PC-3 (cell line): ENCODE measurements around the gene SKAP1. TPM values are rescaled to one million over a fixed set of nuclear protein-coding genes. Genes with fewer than 3 reads are reported as not detected.

ENCODE experiments used
- ATAC-seq: fragments of 200-7000 bp; cut with Tn5 transposase; 2 replicates; pipeline ENCODE4 v1.9.1; 2020; ENCODE audit warnings: mild to moderate bottlenecking, moderate library complexity
- BruUV-seq: library from RNA; stranded (reverse); fragments of 400-500 nt; replicated peaks from 2 replicates; lab custom pipeline; 2021; lab: Mats Ljungman, UMichigan
- CTCF ChIA-PET: fragments of 300-600 bp; sonication (Branson Sonifier 250); formaldehyde crosslinking; loops from one replicate; lab custom pipeline; 2022; ENCODE audit warnings: antibody characterized with exemption; lab: Charles Lee
- POLR2A ChIA-PET: fragments of 300-600 bp; sonication (Branson Sonifier 250); formaldehyde crosslinking; loops from one replicate; lab custom pipeline; 2022; ENCODE audit warnings: antibody characterized with exemption; ENCODE audit not compliant: unreplicated experiment; lab: Charles Lee
- DNase-seq: peaks from one replicate; pipeline ENCODE4 v3.0.0-alpha.2; 2015
- H2AFZ ChIP-seq: fragments of 300-600 bp; sonication (generic); 2 replicates; pipeline ENCODE4 v1.6.0; 2016; ENCODE audit warnings: antibody characterized with exemption, low read length
- H3F3A ChIP-seq: fragments of 300-600 bp; sonication (generic); one replicate; pipeline ENCODE4 v1.6.0; 2017; ENCODE audit warnings: antibody characterized with exemption, low read length, control low read depth, mild to moderate bottlenecking; ENCODE audit not compliant: unreplicated experiment
- H3K27ac ChIP-seq: fragments of 300-600 bp; sonication (generic); 2 replicates; pipeline ENCODE4 v1.5.1; 2016; ENCODE audit warnings: mild to moderate bottlenecking, low read length
- H3K27me3 ChIP-seq: fragments of 300-600 bp; sonication (generic); 2 replicates; pipeline ENCODE4 v1.6.1; 2016; ENCODE audit warnings: low read length, mixed read lengths
- H3K36me3 ChIP-seq: fragments of 300-600 bp; sonication (generic); 2 replicates; pipeline ENCODE4 v1.6.1; 2016; ENCODE audit warnings: low read depth, mixed run types, low read length, mixed read lengths
- H3K4me1 ChIP-seq: fragments of 300-600 bp; sonication (generic); 2 replicates; pipeline ENCODE4 v1.5.1; 2016; ENCODE audit warnings: low read length; ENCODE audit not compliant: insufficient read depth
- H3K4me2 ChIP-seq: fragments of 300-600 bp; sonication (generic); 2 replicates; pipeline ENCODE4 v1.6.0; 2016; ENCODE audit warnings: low read length
- H3K4me3 ChIP-seq: fragments of 300-600 bp; sonication (generic); 2 replicates; pipeline ENCODE4 v1.5.1; 2016; ENCODE audit warnings: mild to moderate bottlenecking, low read length, mixed read lengths
- H3K79me2 ChIP-seq: fragments of 300-600 bp; sonication (generic); 2 replicates; pipeline ENCODE4 v1.6.1; 2017; ENCODE audit warnings: low read length, mixed read lengths
- H3K9ac ChIP-seq: fragments of 300-600 bp; sonication (generic); 2 replicates; pipeline ENCODE4 v1.6.0; 2016; ENCODE audit warnings: mild to moderate bottlenecking, low read length
- H3K9me2 ChIP-seq: fragments of 300-600 bp; sonication (generic); replicated peaks from 2 replicates; pipeline ENCODE4 v1.6.1; 2016; ENCODE audit warnings: mixed run types, low read length, mixed read lengths
- H3K9me3 ChIP-seq: fragments of 300-600 bp; sonication (generic); 2 replicates; pipeline ENCODE4 v1.6.1; 2016; ENCODE audit warnings: low read length, mixed read lengths
- H4K20me1 ChIP-seq: fragments of 300-600 bp; sonication (generic); 2 replicates; pipeline ENCODE4 v1.6.1; 2016; ENCODE audit warnings: low read length, mixed read lengths
- CTCF ChIP-seq: fragments of 300-600 bp; sonication (generic); conservative IDR thresholded peaks from 2 replicates; pipeline ENCODE4 v1.5.1; 2017; ENCODE audit warnings: antibody characterized with exemption, low read depth, mild to moderate bottlenecking, low read length
- EZH2 ChIP-seq: fragments of 300-600 bp; sonication (generic); IDR thresholded peaks from one replicate; pipeline ENCODE4 v1.6.1; 2017; ENCODE audit warnings: antibody characterized with exemption, mild to moderate bottlenecking, low read length; ENCODE audit not compliant: unreplicated experiment
- EZH2phosphoT487 ChIP-seq: fragments of 300-600 bp; sonication (generic); IDR thresholded peaks from 2 replicates; pipeline ENCODE4 v1.6.1; 2018; ENCODE audit warnings: mild to moderate bottlenecking, antibody characterized with exemption, low read length, borderline replicate concordance
- intact Hi-C: fragments of 100-400 bp; cut with micrococcal nuclease; formaldehyde crosslinking; loops from 2 replicates; pipeline ENCODE4 v1.9.0; 2023
- total RNA-seq: library from RNA; depleted of rRNA; stranded (reverse); fragments of >200 nt; gene quantifications from 2 replicates; pipeline ENCODE4 v1.2.3, GENCODE V29; 2014

Gene SKAP1
- total RNA-seq, 1 experiment from 2014 or later: not detected

- DNase-seq (no peak), ATAC-seq (no peak)
- no peaks in the 10 kb centered on the region for H3K9me3 ChIP-seq
- peaks cover 21% of the 10 kb centered on the region for H3K4me1 ChIP-seq
- no peak overlapping the region for H3K9ac ChIP-seq
- no peaks in the 10 kb centered on the region for H3K36me3 ChIP-seq
- H4K20me1 ChIP-seq: no peaks in the 10 kb centered on the region
- no peaks in the 10 kb centered on the region; the same call in 1 of the 2 replicates for H3K27me3 ChIP-seq
- H3F3A ChIP-seq: no peaks in the 10 kb centered on the region
- H3K4me3 ChIP-seq: no peak overlapping the region
- intact Hi-C loops: loop anchor here (1.0 to 10.0 kb wide), 2 partner anchors 150 to 306 kb away; no protein-coding TSS in a partner anchor
- no peak overlapping the region for H3K27ac ChIP-seq
- POLR2A ChIA-PET: interaction anchor here (0.7 kb wide), 1 partner anchor 139 kb away, joined by 6 read pairs; no protein-coding TSS in a partner anchor
- H2AFZ ChIP-seq: peak overlapping the region; percentile 52
- no peaks in the 10 kb centered on the region for H3K9me2 ChIP-seq
- peak overlapping the region; percentile 51 for H3K4me2 ChIP-seq
- TF ChIP-seq CTCF (no peak), EZH2phosphoT487 (no peak), EZH2 (no peak)
- CTCF ChIA-PET: interaction anchor here (0.6 to 0.7 kb wide), 3 partner anchors 23 to 264 kb away, joined by 3 read pairs; no protein-coding TSS in a partner anchor
- BruUV-seq: no TSS peak
- no peaks in the 10 kb centered on the region for H3K79me2 ChIP-seq
These were observed 99.1 kb downstream of the SKAP1 start for GRCh38 chr17:48330887-48331286.

- peaks cover 21% of the 10 kb centered on the region for H3K4me1 ChIP-seq
- no peaks in the 10 kb centered on the region for H4K20me1 ChIP-seq
- H3K79me2 ChIP-seq: no peaks in the 10 kb centered on the region
- H3K9ac ChIP-seq: no peak overlapping the region
- ATAC-seq (peak; percentile 79), DNase-seq (peak; percentile 62)
- POLR2A ChIA-PET: interaction anchor here (0.6 to 0.7 kb wide), 3 partner anchors 59 to 590 kb away, joined by 5 to 6 read pairs (median 6); no protein-coding TSS in a partner anchor
- no peaks in the 10 kb centered on the region for H3K9me3 ChIP-seq
- H3K27ac ChIP-seq: no peak overlapping the region
- H2AFZ ChIP-seq: peak overlapping the region; percentile 52
- H3K4me3 ChIP-seq: no peak overlapping the region
- intact Hi-C loops: loop anchor here (1.0 to 10.0 kb wide), 2 partner anchors 149 to 306 kb away; no protein-coding TSS in a partner anchor
- no peak for TF ChIP-seq CTCF
- TF ChIP-seq EZH2: no peak
- TF ChIP-seq EZH2phosphoT487: no peak
- no peaks in the 10 kb centered on the region for H3K36me3 ChIP-seq
- H3K4me2 ChIP-seq: peak overlapping the region; percentile 51
- CTCF ChIA-PET: interaction anchor here (0.6 to 0.7 kb wide), 4 partner anchors 22 to 264 kb away, joined by 3 to 4 read pairs (median 3); no protein-coding TSS in a partner anchor
- H3K27me3 ChIP-seq: no peaks in the 10 kb centered on the region; the same call in 1 of the 2 replicates
- H3F3A ChIP-seq: no peaks in the 10 kb centered on the region
- no TSS peak for BruUV-seq
- H3K9me2 ChIP-seq: no peaks in the 10 kb centered on the region
These were observed 99.6 kb downstream of the SKAP1 start for GRCh38 chr17:48330421-48330820.

- no TSS peak for BruUV-seq
- TF ChIP-seq CTCF (no peak), EZH2phosphoT487 (no peak), EZH2 (no peak)
- Histone ChIP-seq H3K9me3 (no peaks in the 10 kb centered on the region), H4K20me1 (no peaks in the 10 kb centered on the region), H2AFZ (no peak overlapping the region), H3K9ac (no peak overlapping the region), H3F3A (no peaks in the 10 kb centered on the region), H3K9me2 (no peaks in the 10 kb centered on the region), H3K27ac (no peak overlapping the region), H3K4me1 (peaks cover 21% of the 10 kb centered on the region), H3K4me3 (no peak overlapping the region), H3K79me2 (no peaks in the 10 kb centered on the region), H3K27me3 (no peaks in the 10 kb centered on the region; the same call in 1 of the 2 replicates), H3K36me3 (no peaks in the 10 kb centered on the region), H3K4me2 (no peak overlapping the region)
- intact Hi-C loops: no loop called here
- peak; percentile 50; the same call in 1 of the 2 replicates for ATAC-seq
- CTCF ChIA-PET: no interaction called here
- peak; percentile 41 for DNase-seq
- POLR2A ChIA-PET: no interaction called here
These were observed 101.6 kb downstream of the SKAP1 start for GRCh38 chr17:48328457-48328856.
